Measurements from ENCODE around the gene GLDC. TPM values are rescaled to one million over a fixed set of nuclear protein-coding genes. Genes with fewer than 3 reads are reported as not detected.

The GLDC gene
- polyA plus RNA-seq, 6 donors from 2014 or later = 0.23 to 2.2 (median 1.2) TPM; not detected in 2

GRCh38 chr9:6566409-6567139 is 79.0 kb downstream of the GLDC start:
- Mint-ChIP-seq H3K27me3 (peaks cover 0 to 5% (median 0%) of the 10 kb centered on the region in 3 donors), H3K4me3 (no peak overlapping the region), H3K9me3 (no peaks in the 10 kb centered on the region), H3K27ac (no peak overlapping the region), H3K36me3 (no peaks in the 10 kb centered on the region), H3K4me1 (peaks cover 0 to 5% (median 4%) of the 10 kb centered on the region in 3 donors)
- DNase-seq (no peak), ATAC-seq (ENCODE audit: low read depth in 2 of 2) (no peak)

- peaks cover 0 to 5% (median 4%) of the 10 kb centered on the region in 3 donors for H3K4me1 Mint-ChIP-seq
- no peak overlapping the region for H3K27ac Mint-ChIP-seq
- ATAC-seq (ENCODE audit: low read depth in 2 of 2) = no peak
- H3K36me3 Mint-ChIP-seq = no peaks in the 10 kb centered on the region
- no peak for DNase-seq
- H3K27me3 Mint-ChIP-seq = no peaks in the 10 kb centered on the region
- H3K4me3 Mint-ChIP-seq = no peak overlapping the region
- no peaks in the 10 kb centered on the region for H3K9me3 Mint-ChIP-seq
Measured at GRCh38 chr9:6565312-6565711, 80.2 kb downstream of the GLDC start.

- H3K36me3 Mint-ChIP-seq = no peaks in the 10 kb centered on the region
- DNase-seq = no peak
- no peaks in the 10 kb centered on the region for H3K9me3 Mint-ChIP-seq
- H3K4me3 Mint-ChIP-seq = no peak overlapping the region
- no peaks in the 10 kb centered on the region for H3K27me3 Mint-ChIP-seq
- peaks cover 0 to 5% (median 4%) of the 10 kb centered on the region in 3 donors for H3K4me1 Mint-ChIP-seq
- no peak overlapping the region for H3K27ac Mint-ChIP-seq
- ATAC-seq (ENCODE audit: low read depth in 2 of 2) = no peak
Measured at GRCh38 chr9:6564868-6565267, 80.7 kb downstream of the GLDC start.

GRCh38 chr9:6564360-6564759 is 81.2 kb downstream of the GLDC start:
- Mint-ChIP-seq H3K9me3 (no peaks in the 10 kb centered on the region), H3K4me1 (peaks cover 0 to 5% (median 4%) of the 10 kb centered on the region in 3 donors), H3K4me3 (no peak overlapping the region), H3K27me3 (no peaks in the 10 kb centered on the region), H3K27ac (no peak overlapping the region), H3K36me3 (no peaks in the 10 kb centered on the region)
- DNase-seq (no peak), ATAC-seq (ENCODE audit: low read depth in 2 of 2) (no peak)

DNA sequence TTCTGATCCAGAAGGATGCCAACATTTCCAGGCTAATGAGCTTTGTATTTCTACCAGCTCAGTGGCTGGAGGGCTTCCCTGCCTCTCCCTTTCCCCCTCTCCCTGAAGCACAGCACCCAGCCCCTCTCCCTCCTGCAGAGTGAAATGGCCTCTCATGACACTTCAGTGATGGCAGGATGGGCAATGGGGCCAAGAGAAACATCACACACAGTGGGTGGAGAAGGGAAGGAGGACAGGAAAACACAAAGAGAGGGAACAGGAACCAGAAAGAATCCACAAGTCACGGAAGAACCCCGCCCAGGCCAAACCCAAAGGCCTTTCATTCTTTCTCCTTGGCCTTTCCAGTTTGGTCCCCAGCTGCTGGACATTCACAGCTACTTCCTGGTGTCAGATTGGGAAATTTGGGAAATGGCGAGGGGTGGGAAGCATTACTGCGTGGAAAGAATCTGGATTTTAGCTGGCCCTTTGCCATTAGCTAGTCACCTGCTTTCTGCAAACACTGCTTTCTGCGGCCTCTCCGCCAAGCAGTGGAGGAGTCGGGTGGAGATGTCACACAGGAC is 82.6 kb downstream of the GLDC start:
- DNase-seq (no peak), ATAC-seq (ENCODE audit: low read depth in 2 of 2) (no peak)
- no peaks in the 10 kb centered on the region for H3K27me3 Mint-ChIP-seq
- H3K27ac Mint-ChIP-seq = no peak overlapping the region
- H3K4me1 Mint-ChIP-seq = peaks cover 0 to 1% (median under 1%) of the 10 kb centered on the region in 3 donors
- H3K9me3 Mint-ChIP-seq = no peaks in the 10 kb centered on the region
- no peak overlapping the region for H3K4me3 Mint-ChIP-seq
- no peaks in the 10 kb centered on the region for H3K36me3 Mint-ChIP-seq

DNA sequence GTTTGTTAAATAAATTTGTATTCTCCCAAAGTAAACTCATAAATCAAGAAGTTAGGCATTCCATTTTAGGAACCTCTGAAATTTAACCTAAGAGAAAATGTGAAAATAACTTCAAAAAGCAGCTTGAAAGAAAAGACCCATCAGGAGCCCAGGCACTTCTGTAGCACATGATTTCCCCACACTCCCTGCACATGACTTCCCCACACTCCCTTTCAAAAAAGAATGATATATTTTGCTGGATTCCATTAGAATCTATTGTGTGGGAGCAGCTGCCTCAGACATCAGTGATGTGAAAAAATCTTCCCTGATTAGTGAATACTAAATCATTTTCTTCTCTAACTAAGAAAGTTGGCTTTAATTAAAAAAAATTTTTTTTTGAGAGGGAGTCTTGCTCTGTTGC is 83.3 kb downstream of the GLDC start:
- DNase-seq = no peak
- Mint-ChIP-seq H3K9me3 (no peaks in the 10 kb centered on the region), H3K4me3 (no peak overlapping the region), H3K4me1 (no peaks in the 10 kb centered on the region), H3K36me3 (peaks cover 0 to 5% of the 10 kb centered on the region in 2 donors), H3K27ac (no peak overlapping the region), H3K27me3 (no peaks in the 10 kb centered on the region)
- no peak for ATAC-seq (ENCODE audit: low read depth in 2 of 2)

DNA sequence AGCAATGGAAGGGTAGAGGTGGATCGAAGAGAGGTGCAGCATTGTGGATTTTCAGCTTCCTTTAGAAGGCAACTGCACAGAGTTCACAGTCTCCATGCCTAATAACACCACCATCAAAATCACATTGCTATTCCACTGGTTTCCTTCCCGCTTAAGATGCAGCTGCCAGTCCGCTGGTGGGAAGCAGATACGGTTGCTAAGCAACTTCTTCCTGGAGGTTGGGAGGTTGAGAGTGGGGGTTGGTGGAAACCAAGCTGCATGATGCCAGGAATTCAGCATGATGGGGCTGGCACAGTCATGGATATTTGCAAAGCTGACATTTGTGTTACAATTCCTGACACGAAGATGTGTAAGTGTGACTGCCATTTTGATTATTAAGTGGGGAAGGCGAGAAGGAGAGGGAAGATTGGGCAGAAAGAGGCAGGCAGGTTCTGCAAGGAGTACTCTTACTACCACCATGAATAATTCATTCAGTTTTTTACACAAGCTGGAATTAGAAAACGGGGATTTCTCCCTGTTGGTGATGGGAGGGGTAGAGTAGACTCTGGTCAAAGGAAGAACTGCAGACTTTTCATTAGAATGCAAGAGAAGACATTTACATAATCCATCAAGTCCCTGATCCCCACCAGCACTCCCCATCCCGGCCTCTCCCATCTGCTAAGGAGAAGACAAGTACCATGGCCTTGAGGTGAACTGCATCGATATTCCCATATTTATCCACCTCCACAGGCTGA is 87.5 kb downstream of the GLDC start:
- Mint-ChIP-seq H3K36me3 (peaks cover 0 to 5% of the 10 kb centered on the region in 2 donors), H3K27me3 (no peaks in the 10 kb centered on the region), H3K9me3 (no peaks in the 10 kb centered on the region), H3K4me1 (peaks cover 0 to 3% (median 0%) of the 10 kb centered on the region in 3 donors), H3K27ac (no peak overlapping the region), H3K4me3 (no peak overlapping the region)
- no peak for ATAC-seq (ENCODE audit: low read depth in 2 of 2)
- DNase-seq = no peak

DNA sequence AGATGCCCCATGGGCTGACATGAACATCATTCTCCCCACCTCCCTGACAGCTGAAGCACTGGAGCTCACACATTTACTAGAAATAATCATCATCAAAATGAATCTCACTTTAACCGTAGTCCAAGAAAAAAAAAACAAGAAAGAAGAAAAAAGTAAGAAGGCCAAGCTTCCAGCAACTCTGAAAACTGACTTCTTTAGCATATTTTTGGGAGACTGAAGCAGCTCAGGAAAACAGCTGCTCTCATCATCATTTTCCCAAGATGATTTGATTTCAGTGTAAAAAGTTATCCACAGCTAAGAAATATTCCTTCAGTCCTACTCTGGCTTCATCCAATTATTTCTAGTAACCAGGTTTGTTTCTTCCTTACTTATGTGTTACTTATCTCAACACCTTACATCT is 91.7 kb downstream of the GLDC start:
- Mint-ChIP-seq H3K36me3 (peaks cover 0 to 5% of the 10 kb centered on the region in 2 donors), H3K27ac (peak overlapping the region in 1 of 6 donors; percentile 37), H3K9me3 (no peaks in the 10 kb centered on the region), H3K27me3 (no peaks in the 10 kb centered on the region), H3K4me3 (no peak overlapping the region), H3K4me1 (peaks cover 0 to 3% (median 0%) of the 10 kb centered on the region in 3 donors)
- ATAC-seq (ENCODE audit: low read depth in 2 of 2) (no peak), DNase-seq (no peak)

DNA sequence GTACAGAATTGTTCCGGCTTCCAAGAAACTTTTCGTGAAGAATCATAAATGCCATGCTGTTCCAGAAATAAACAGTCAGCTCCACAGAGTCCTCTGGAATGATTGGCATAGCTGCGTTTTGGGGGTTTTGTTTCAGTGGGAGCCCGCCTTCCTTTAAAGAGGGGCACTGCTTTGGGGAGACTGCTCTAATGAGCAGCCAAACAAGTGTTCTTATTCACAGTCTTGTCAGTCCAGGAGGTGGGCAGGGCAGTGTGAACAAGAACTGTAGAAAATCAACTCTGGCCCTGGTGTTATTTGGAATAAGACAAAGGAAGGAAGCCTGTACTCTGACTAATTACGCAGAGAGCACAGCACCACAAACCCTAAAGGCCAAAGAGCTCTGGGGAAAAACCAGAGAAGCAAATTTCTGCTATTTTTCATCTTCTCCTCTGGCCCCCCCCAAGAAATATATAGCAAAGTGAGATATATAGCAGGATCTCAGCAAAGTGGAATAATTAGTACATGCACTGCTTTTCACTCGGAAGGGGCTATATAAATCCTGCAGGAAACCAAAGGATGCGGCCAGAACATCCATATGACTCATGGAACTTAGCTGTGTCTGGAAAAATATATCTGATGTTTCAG is 92.9 kb downstream of the GLDC start:
- H3K27ac Mint-ChIP-seq = no peak overlapping the region
- no peak for ATAC-seq (ENCODE audit: low read depth in 2 of 2)
- peaks cover 0 to 3% (median 0%) of the 10 kb centered on the region in 3 donors for H3K4me1 Mint-ChIP-seq
- H3K9me3 Mint-ChIP-seq = no peaks in the 10 kb centered on the region
- H3K4me3 Mint-ChIP-seq = no peak overlapping the region
- no peaks in the 10 kb centered on the region for H3K27me3 Mint-ChIP-seq
- no peak for DNase-seq
- peaks cover 0 to 2% of the 10 kb centered on the region in 2 donors for H3K36me3 Mint-ChIP-seq

- H3K9me3 Mint-ChIP-seq = no peaks in the 10 kb centered on the region
- DNase-seq = no peak
- no peak for ATAC-seq (ENCODE audit: low read depth in 2 of 2)
- no peak overlapping the region for H3K4me3 Mint-ChIP-seq
- H3K36me3 Mint-ChIP-seq = no peaks in the 10 kb centered on the region
- H3K4me1 Mint-ChIP-seq = peaks cover 0 to 3% (median 0%) of the 10 kb centered on the region in 3 donors
- no peaks in the 10 kb centered on the region for H3K27me3 Mint-ChIP-seq
- H3K27ac Mint-ChIP-seq = peak overlapping the region in 2 of 6 donors; percentile 1 to 26
Measured at GRCh38 chr9:6552033-6552432, 93.5 kb downstream of the GLDC start.

GRCh38 chr9:6551136-6551535 is 94.4 kb downstream of the GLDC start:
- DNase-seq (no peak), ATAC-seq (ENCODE audit: low read depth in 2 of 2) (no peak)
- H3K9me3 Mint-ChIP-seq = no peaks in the 10 kb centered on the region
- H3K4me3 Mint-ChIP-seq = no peak overlapping the region
- no peak overlapping the region for H3K27ac Mint-ChIP-seq
- peaks cover 0 to 3% (median 0%) of the 10 kb centered on the region in 3 donors for H3K4me1 Mint-ChIP-seq
- H3K27me3 Mint-ChIP-seq = no peaks in the 10 kb centered on the region
- H3K36me3 Mint-ChIP-seq = no peaks in the 10 kb centered on the region

DNA sequence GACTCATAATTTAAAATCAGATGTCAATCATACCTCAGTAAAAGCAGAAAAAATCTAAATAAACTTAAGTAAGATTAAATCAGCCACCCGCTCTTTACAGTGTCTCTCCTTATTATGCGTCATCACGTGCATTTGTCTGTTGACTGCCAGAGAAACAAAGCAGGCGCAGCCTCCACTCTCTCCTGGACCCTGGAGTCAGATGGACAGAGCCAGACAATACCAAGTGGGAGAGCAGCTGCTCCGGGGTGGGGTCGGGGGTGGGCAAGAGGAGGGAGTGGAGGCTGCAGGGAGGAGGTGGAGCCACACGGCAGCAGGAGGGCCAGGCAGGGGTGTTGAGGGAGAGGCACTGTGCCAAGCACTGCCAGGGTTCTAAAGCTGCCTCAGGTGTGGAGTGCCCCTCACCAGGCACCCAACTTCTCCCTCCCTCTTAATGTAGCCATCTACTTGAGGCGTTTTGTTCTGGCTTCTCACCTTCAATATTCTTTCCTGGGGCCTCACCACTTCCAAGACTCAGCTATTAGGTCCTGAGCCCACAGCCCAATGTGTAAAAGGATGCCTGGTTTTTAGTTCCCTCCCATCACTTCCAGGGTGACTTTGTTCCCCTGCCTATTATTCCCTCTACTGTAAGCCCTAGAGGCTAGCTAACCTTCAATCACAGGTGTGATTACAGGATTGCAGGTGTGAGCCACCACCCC is 96.3 kb downstream of the GLDC start:
- no peak for ATAC-seq (ENCODE audit: low read depth in 2 of 2)
- no peaks in the 10 kb centered on the region for H3K9me3 Mint-ChIP-seq
- no peaks in the 10 kb centered on the region for H3K36me3 Mint-ChIP-seq
- H3K27me3 Mint-ChIP-seq = no peaks in the 10 kb centered on the region
- H3K4me3 Mint-ChIP-seq = no peak overlapping the region
- H3K4me1 Mint-ChIP-seq = no peaks in the 10 kb centered on the region
- H3K27ac Mint-ChIP-seq = no peak overlapping the region
- no peak for DNase-seq

GRCh38 chr9:6545017-6545691 is 100.4 kb downstream of the GLDC start:
- no peaks in the 10 kb centered on the region for H3K9me3 Mint-ChIP-seq
- H3K4me1 Mint-ChIP-seq = no peaks in the 10 kb centered on the region
- H3K27me3 Mint-ChIP-seq = no peaks in the 10 kb centered on the region
- H3K4me3 Mint-ChIP-seq = no peak overlapping the region
- H3K36me3 Mint-ChIP-seq = no peaks in the 10 kb centered on the region
- H3K27ac Mint-ChIP-seq = no peak overlapping the region
- no peak for ATAC-seq (ENCODE audit: low read depth in 2 of 2)
- no peak for DNase-seq

All from naive B cell (primary cell).